RCC 7860 (cell line): Measurements from ENCODE around the gene AFF1.

ENCODE experiments used
- DNase-seq: peaks from one replicate; pipeline ENCODE4 v3.0.0-alpha.2; 2015; ENCODE audit warnings: low spot score
- FAIRE-seq: peaks from 2 replicates; lab custom pipeline; 2012; peaks lifted over from hg19 to GRCh38; lab: Jason Lieb, UNC

The AFF1 gene

DNA sequence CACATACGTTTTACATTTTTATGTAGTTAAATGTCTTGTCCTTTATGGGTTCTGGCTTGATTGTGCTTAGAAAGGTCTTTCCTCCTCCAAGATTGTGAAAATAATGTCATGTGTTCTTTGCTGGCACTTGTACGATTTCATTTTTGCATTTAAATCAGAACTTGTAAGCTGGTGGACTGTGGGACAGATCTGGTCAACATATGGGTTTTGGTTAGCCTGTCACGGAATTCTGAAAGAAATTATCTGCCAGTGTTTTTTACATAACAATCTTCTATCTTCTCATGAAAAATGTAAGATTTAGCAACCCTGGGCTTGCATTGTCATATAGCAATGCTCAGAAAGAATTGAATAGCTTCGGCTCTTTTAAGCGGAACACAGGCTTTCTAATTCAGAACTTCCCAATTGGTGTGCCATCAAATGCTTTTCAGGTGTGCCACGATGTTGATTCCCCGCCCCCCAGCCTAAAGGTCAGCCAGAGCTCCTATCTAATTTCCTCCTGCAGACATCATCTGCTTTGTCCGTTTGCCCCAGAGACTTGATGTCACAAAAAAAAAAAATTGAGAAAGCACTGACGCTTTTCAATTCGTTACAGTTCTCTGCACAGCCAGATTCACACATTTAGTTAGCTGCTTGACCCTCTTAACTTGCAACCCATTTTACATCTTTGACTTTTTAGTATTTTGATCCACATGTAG, 16.2 kb downstream of the AFF1 start:
- DNase-seq (no peak), FAIRE-seq (no peak)

DNA sequence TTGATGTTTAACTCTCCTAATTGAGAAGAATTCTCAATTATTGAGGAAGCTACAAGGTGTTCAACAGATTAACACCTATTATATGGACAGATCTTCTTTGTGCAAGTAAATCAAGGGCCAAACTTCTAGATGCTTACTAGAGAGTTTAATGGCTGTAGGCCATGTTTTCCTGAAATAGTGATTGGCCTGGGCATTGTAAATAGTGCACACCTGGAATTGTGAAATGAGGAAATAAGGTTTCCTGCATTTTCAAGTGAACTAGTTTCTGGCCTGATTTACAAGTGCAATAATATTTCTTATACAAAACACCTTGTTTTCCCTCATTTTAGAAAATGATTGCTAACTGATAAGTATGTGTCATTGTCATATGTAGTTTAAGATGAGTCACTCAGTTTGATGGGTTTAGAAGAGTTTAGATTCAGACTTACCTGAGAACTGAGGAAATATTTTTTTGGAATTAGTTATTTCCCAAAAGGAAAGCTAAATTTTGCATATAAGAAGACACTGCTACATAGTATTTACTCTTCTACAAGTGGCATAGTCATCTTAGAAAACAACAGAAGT, 21.2 kb downstream of the AFF1 start:
- DNase-seq: no peak
- FAIRE-seq: no peak

DNA sequence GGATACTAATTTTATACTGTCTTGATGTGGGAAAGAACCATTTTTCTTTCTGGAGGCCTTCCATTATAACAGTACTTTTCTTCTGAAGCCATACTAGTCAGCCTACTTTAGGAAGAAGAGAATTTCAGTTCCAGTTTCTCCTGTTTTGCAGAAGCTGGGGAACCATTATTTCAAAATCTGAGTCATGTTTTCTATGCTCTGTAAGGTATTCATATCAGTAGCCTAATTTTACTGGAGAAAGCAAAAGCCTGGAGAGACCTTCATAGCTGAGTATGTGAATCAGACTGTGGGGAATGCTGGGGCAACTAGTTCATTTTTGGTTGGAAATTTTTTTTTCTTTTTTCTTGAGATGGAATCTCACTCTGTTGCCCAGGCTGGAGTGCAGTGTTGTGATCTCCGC, 22.4 kb downstream of the AFF1 start:
- DNase-seq (peak; percentile 49), FAIRE-seq (peak; percentile 78)

DNA sequence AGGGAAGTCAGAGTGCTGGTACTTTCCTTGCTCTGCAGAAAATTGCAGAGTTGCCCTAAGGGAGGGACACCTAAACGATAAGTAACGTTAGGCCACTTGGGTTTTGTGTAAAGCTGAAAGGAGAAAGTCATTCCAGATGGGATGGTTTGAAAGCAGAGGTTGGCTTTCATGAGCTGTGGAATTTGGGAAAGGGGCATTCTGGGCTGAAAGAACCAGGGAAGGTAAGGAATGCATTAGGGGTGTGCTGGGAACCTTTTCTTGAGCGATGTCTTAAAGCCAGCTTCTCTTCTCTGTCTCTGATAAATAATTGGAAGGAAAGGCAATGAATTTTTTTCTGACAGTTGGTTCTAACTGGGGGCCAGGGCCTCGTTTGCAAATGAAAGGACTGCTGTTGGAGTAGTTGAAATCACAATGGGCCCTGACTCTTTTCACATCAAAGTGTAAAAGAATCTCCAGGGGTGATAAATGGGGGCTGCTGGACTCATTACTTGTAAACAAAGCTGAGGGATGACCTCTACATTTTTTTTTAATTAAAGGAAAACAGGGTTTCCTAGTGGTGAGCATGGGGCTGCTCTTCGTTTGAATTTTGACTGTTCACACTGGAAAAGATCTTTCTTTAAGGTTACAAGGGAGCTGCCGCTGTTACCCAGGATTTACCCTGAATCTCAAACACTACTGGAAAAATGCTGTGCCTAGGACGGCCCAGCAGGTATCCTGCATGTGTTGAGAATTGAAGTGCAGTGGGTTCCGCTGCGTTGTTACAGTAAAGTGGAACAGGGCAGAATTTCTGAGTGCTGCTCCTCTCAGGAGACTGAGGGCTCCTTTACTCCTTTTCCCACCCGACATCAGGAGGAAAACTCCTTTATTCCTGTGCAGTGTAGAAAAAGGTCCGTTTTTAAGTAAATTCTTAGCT, 25.0 kb downstream of the AFF1 start:
- FAIRE-seq: no peak
- no peak for DNase-seq

DNA sequence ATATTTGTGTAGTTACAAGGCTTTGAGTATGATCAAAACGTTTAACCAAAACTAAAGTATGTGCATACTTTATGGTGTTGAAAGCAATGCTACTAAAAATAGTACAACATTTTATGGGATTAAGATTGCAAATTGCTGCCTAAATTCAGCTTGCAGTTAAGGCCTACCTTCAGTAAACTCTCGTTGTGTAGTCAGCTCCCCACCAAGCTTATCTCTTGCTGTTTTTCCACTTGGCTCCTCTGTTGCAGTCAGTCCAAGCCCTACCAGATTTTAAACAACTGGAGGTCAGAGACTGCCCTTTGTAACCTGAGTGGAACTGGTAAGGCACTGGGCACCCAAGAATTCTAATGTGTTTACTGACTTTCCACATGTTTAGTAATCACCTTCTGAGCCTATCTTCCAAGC, 25.7 kb downstream of the AFF1 start:
- FAIRE-seq (no peak), DNase-seq (no peak)

DNA sequence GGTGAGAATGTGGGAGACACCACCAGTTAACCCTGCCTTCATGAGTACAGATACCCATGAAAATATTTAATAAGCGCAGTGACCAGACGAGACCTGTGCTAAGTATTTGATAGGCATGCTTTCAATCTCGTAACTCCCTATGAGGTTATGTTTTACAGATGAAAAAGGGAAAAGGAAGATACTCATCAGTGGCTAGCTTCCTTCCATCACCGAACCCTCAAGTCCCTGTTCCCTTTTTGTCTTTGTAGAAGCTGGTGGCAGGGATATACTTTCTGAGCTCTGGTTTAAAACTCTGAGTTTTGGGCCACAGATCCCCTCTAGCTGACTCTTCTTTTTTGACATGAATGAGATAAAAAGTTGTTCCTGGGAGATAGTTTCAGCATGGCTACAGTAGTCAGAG, 26.3 kb downstream of the AFF1 start:
- no peak for FAIRE-seq

DNA sequence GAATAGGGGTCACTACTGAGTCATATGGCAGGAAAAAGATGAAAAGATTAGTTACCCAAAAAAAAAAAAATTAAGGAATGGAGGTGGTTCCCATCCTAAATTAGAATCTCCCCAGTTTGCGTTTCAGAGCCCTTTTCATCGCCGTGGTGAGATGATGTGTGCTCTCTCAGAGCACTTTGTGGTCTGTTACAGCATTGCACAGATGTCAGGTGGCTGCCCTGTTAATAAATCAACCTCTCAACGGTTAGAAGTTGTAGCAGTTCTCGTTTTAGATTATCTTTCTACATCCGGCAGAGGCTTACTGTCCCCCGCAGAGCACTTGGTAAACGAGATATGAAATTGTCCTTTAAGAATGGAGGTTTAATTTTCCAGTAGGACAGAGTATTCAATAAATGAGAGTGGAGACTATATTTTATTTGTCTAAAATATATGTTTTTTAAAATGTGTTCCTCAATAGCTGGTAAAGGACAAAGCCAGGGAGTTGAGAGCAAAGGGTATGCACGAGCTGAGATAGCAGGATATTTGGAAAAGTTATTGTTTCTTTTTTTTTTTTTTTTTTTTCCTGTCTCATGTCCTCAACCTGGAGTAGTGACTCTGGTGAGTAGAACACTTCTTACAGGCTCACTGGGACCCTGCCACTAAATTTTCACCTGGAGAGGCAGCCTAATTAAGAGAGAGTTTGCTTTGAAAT, 26.9 kb downstream of the AFF1 start:
- DNase-seq (peak; percentile 83), FAIRE-seq (peak; percentile 93)

More for the DNA sequence above, 26.3 kb downstream of the AFF1 start:
- DNase-seq: no peak

DNA sequence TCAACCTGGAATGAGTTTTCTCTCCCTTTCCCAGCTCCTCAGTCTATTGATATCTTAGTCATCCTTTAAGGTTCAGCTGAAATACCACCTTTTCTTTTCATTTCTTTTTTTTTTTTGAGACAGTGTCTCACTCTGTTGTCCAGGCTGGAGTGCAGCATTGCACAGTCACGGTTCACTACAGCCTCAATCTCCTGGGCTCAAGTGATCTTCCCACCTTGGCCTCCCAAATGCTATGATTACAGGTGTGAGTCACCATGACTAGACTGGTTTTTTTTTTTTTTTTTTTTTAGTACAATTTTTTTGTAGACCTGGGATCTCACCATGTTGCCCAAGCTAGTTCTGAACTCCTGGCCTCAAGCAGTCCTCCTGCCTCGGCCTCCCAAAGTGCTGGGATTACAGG, 28.9 kb downstream of the AFF1 start:
- DNase-seq (peak; percentile 93), FAIRE-seq (peak; percentile 96)

DNA sequence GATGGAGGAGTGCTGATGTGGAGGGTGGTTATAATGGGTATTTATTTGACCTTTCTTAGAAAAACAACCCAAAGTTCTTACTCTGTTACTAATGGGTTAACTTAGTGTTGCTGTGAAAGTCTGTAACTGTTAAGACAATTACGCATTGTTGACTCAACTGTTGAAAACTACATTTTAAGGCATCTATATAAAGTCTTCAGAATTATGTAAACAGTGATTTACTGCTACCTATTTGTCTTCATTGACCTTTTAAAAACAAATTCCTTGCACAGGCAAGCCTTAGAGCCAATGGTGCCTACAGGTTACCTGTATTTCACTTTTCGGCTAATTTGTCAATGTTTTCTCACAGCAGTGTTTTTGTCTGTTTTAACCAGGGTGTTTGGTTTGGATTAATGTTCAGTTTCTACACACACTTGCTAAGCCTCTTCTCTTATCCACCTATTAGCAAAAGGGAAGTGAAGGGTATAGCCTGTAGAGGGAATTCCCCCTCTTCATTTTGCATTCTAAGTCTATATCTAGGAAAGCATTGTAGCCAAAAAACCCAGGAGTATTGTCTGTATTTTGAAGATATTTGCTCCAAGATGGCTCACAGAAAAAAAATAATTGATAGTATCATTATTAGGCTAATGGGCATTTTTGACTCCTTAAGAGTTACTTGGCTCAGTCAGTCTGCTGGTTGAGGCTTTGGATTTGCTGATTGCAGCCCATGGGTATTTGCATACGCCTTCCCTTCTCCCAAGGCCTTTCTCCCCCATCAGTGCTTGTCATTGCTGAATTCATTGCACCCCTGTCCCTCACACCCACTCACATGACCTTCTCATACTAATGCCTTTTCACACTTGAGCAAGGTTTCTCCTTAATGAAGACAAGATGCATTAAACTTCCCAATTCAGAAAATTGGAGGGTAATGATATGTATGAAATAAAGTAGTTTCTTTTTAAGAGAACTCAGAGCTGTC, 30.5 kb downstream of the AFF1 start:
- FAIRE-seq (no peak), DNase-seq (no peak)

DNA sequence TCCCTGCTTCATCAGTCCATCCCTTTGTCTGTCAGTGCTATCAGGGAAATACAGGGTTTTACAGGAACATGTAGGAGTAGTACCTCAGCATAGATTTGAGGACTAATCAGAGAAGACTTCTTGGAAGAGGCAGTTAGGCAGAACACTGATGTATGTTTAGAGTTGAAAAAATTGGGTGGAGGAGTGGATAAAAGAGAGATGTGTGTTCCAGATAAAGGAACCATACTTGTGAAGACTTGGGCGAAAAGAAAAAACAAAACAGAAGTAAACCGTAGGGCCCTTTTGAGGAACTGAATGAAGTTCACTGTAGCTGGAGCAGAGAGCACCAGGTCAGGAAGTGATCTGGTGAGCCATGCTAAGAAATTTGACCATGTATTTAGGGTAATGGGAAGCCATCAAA, 32.3 kb downstream of the AFF1 start:
- no peak for FAIRE-seq

DNA sequence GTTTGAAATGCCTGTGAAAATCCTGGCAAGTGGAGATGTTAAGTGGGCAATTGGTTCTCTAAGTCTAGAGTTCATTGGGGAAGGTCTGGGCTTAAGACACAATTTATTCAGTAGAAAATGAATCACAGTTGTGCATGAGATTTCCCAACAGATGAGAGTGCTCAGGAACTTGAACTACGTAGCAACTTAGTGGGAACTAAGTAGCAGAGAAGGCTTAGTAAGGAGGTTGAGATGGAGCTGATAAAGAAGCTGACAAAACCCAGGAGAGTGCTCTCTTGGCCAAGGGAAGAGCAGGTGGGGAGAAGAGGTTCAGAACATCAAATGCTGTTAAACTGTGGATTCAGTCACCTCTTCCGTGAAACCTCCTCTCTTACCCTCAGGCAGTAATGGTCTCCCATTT, 33.0 kb downstream of the AFF1 start:
- FAIRE-seq: no peak
- no peak for DNase-seq

More for the DNA sequence above, 32.3 kb downstream of the AFF1 start:
- DNase-seq: no peak

DNA sequence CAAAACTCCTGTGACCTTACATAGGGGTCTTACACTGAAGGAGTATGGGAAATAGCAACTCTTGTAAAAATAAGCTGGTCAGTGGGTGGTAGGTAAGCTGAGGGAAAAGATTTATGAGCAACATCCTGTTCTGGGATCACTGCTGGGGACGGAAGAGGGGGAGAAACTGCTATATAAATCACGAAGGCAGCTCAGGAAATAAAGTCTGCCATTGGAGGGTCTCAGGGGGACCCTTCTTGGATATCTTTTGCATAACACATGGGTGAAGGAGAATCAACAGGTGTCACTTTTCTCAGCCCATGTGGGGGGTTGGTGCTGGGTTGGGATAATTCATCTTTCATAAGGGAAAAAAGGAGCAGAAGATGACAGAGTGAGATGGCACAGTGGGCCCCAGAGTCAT, 33.7 kb downstream of the AFF1 start:
- no peak for DNase-seq
- no peak for FAIRE-seq

DNA sequence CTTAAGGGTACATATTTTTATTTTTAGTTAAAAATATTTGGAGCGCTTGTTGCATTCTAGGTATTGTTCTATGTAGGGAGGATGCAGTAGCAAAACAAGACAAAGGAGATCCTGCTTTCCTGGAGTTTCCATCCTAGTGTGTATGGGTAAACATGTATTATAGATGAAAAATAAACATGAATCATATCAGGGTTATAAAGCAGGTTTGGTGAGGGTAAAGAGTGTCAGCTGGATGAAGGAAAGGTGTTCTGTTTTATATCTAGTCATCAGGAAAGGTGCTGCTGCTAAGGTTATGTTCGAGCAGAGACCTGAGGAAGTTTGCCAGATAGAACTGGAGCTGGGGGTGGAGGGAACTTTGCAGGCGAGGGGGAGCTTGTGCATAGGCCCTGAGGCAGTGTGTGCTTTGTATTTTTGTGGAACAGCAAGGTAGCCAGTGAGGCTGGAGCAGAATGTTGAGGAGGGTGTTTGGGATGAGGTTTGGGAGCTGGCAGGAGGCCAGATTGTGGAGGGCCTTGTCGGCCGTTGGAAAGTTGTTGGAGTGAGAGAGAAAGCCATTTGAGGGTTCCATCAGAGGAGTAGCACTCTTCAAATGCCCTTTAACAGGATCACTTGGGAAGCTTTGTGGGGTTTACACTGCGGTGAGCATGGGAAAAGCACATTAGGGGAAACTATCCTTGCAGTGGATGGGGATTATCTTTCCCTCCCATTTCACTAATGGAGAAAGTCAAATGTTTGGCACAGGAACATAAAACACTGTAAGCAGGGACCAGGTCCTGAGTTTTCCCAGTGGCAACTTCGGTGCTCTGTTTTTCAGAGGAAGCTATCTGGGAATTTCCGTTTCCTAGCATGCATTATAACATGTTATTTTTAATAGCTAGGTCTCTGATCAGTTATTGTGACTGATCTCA, 35.9 kb downstream of the AFF1 start:
- FAIRE-seq (no peak), DNase-seq (no peak)

DNA sequence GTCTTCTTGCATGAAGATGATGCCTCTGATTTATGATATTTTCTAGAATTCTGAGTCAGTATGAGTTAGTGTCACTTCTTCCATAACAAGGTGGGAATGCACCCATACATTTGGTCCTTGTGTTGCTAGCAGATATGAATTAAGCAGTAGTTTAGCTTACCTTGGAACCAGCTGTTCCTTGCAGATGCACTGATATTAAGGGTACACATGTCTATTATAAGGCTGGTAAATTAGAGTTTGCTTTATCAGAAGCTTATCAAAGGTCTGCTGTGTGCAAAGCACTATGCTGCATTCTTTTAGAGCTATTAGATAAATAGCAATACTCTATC, 36.5 kb downstream of the AFF1 start:
- no peak for FAIRE-seq
- DNase-seq: no peak

DNA sequence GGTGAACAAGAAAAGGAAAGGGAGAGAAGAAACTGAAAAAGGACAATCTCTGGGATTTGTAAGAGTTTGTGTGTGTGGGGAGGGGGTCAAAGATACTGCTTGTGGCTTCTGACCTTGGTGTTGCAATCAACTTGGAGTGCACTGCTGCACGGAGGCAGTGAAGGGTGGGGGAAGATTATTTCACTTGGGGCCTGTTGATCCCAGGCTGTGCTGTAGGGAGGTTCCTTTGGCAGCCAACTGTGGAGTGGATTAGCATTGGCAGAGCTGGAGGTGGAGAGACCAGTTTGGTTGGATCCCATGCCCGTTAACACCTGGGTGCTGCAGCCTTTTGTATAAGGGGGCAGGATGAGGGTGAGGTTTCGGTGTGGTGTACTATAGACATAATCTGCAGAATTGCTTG, 38.2 kb downstream of the AFF1 start:
- FAIRE-seq (no peak), DNase-seq (no peak)

DNA sequence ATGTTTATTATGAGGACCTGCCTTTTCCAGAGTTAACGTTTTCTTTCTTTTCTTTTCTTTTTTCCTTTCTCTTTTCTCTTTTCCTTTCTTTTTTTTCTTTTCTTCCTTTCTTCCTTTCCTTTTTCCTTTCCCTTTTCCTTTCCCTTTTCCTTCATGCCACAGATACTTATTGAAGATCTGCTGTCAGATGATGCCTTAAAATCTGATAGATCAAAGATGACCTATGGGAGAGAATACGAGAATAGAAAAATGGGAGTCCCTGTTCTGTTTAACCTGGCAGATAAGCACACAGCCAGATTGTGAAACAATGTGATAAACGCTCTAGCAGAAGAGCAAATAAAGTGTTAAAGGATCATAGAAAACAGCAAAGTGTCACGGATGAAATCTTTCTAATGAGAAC, 38.9 kb downstream of the AFF1 start:
- FAIRE-seq (no peak), DNase-seq (no peak)

DNA sequence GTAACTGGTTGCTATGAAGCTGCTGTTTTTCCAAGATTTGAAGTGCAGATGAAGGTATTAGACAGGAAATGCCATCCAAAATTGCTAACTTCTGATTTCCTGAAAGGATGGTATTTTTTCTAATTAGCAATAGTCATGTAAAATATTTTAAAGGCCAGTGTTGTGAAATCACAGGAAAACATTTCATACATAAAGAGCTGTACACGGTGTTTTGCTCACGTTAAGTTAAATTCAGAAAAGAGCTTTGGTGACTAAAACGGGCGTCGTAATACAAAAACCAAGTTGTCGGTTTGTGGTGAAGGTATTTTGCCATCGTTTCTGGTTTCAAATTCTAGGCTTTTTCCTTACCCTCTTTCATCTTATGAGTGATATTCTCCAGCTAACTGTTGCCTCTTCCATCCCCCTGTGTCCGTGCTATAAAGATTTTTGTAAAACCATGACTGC, 39.8 kb downstream of the AFF1 start:
- DNase-seq: no peak
- FAIRE-seq: no peak

DNA sequence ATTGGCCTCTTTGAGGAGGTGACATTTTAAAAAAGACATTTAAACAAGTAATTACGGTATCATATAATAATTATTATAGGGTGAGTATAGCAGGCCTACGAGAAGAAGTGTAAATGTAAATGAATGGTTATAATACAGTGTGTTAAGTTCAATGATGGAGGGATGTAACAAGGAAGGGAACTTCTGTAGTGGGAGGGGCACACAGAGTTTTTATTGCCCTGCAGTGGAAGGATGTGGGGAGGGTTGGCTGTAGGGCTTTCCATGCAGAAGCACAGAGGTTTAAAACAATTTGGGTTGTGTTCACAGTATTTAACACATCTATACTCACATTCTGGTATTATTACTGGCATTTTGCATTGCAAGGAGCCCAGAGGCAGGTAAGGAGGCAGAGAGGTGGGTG, 41.1 kb downstream of the AFF1 start:
- no peak for FAIRE-seq
- DNase-seq: no peak

DNA sequence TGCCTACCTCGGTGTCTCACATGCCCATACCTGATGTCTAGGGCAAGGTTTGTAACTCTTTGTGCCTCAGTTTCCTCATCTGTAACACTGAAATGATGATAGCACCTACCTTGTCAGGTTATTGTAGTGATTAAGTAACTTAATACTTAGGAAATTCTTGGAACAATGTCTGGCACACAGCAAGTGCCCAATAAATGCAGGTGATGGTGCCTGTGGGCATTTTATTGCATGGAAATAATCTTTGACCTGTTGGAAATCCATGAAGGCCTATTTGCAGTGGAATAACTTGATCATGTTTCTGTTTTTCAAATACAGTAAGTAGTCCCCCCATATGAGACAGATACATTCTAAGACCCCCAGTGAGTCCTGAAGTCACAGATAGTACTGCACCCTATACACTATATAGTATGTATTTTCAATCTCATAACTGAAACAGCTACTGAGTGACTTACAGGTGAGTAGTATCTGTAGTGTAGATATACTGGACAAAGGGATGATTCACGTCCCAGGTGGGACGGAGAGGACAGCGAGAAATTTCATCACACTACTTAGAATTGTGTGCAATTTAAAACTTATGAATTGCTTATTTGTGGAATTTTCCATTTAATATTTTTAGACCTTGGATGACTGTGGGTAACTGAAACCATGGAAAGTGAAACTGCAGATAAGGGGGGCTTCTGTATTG, 42.1 kb downstream of the AFF1 start:
- no peak for FAIRE-seq

More for the DNA sequence above, 42.1 kb downstream of the AFF1 start:
- no peak for DNase-seq
